ENCODE measurements around the gene CCDC6.

CCDC6 gene

DNA sequence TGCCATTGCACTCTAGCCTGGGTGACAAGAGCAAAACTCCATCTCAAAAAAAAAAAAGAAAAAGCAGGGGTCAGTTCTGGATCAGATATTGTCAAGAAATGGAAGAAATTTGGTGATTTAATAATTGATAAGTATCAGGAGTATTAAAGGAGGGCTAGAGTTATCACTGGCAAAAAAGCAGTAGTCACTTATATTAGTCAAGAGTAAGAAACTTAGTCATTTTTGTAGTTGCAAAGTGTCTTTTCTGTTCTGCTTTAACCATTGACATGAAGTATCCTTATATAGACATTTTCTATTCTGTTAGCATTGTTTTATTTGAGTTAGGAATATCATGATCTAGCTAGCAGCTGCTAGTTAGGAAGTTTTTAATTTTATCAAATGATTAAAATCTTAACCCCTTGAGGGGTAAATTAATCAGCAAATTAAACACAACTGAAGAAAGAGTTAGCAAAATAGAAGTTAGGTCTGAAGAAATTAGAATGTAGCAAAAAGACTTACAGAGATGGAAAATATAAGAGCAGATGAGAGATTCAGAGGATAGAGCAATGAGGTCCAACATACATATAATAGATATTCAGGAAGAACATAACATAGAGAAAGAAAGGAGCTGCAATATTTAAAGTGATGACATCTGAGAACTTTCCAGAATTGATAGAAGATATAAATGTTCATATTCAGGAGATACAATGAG is 7.3 kb upstream of the CCDC6 start:
- DNase-seq (ENCODE audit: low spot score), result no peak
- TF ChIP-seq, protein P1, sequence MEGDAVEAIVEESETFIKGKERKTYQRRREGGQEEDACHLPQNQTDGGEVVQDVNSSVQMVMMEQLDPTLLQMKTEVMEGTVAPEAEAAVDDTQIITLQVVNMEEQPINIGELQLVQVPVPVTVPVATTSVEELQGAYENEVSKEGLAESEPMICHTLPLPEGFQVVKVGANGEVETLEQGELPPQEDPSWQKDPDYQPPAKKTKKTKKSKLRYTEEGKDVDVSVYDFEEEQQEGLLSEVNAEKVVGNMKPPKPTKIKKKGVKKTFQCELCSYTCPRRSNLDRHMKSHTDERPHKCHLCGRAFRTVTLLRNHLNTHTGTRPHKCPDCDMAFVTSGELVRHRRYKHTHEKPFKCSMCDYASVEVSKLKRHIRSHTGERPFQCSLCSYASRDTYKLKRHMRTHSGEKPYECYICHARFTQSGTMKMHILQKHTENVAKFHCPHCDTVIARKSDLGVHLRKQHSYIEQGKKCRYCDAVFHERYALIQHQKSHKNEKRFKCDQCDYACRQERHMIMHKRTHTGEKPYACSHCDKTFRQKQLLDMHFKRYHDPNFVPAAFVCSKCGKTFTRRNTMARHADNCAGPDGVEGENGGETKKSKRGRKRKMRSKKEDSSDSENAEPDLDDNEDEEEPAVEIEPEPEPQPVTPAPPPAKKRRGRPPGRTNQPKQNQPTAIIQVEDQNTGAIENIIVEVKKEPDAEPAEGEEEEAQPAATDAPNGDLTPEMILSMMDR (IDR thresholded peaks at IDR 0.05; ENCODE audit: extremely low read depth, missing control alignments), result no peak

DNA sequence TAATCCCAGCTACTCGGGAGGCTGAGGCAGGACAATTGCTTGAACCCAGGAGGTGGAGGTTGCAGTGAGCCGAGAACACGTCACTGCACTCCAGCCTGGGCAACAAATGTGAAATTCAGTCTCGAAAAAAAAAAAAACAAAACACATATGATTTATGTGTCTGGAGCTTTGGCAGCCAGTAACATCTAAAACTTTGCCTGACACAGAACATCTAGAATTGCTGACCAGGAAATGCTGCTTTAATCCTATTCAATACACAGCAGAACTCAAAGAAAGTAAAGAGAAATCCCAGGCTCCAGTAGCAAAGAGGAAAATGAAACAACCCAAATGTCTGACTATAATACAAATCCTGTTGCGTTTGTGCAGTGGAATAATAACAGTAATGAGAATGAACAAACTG is 4.5 kb upstream of the CCDC6 start:
- DNase-seq (ENCODE audit: low spot score), result no peak
- TF ChIP-seq, protein P1 (IDR thresholded peaks at IDR 0.05; ENCODE audit: extremely low read depth, missing control alignments), result no peak

DNA sequence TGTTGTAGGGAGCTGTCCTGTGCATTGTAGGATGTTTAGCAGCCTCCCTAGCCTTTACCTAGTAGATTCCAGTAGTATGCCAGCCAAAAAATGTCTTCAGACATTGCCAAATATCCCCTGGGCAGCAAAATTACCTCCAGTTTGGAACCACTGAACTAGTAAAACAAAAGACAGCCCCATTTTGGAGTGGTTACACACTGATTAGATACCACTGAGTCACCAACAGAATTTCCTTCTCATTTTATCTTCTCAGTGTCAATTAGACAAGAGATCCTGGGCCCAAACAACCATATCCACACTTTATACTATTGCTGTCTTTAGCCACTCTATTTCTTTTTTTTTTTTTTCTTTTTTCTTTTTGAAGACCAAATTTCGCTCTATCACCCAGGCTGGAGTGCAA is 3.5 kb upstream of the CCDC6 start:
- TF ChIP-seq, protein P1 (IDR thresholded peaks at IDR 0.05; ENCODE audit: extremely low read depth, missing control alignments), result no peak
- DNase-seq (ENCODE audit: low spot score), result no peak

DNA sequence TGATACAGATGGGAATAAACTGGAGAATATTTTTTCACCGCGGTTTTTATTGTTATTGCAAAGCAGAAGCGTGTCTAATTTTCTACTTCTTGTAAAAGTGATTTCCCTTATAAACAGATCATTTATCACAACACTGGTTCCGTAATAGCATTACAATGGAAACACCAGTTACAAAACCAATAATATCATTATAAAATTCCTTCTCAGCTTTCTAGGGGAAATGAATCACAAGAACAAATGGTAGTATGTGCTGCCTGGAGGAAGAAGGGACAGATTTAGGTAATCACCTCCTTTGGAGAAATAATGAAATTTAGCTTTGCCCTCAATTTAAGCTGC is 2.4 kb upstream of the CCDC6 start:
- TF ChIP-seq, protein P1 (IDR thresholded peaks at IDR 0.05; ENCODE audit: extremely low read depth, missing control alignments), result no peak
- DNase-seq (ENCODE audit: low spot score), result no peak

DNA sequence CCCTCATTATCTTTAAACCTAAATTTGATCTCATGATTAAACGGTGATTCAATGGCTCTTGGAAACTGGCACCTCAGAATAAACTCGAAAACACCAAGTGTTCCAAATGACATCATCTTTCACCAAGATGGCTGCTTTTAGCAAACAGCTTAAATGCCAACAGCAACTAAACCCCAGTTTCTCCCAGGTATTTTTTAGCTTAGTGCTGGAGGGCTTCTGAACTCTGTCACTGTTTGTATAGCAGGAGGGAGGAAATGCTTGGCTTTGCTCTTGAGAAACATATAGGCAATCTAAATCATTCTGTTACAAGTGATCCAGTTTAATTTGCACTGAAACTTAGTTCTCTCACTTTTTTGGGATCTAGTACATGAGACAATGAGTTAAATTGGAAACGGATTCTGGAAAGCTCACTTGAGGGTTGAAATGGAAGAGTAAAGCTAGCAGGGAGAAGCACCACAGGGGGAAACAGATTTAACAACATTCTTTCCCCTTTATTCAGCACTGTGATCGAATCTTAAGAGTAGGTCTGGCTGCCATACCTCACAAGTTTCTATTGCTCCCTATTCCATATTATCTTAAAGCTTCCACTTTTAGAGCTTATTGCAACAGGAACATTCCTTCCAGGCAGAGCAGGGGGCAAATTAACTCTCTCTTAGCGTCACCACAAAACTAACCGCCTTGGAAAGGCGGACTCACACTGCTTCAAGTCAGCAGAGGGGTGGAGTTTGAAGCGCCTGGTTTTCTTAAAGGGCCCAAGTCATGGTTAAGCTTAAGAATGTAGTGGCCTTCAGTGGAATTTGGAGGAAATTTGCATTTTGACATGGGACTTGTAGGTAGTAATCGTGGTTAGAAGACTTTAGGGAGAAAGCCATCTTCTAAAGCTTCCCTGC is 1.8 kb upstream of the CCDC6 start:
- TF ChIP-seq, protein P1 (IDR thresholded peaks at IDR 0.05; ENCODE audit: extremely low read depth, missing control alignments), result no peak
- DNase-seq (ENCODE audit: low spot score), result peak; percentile 39

DNA sequence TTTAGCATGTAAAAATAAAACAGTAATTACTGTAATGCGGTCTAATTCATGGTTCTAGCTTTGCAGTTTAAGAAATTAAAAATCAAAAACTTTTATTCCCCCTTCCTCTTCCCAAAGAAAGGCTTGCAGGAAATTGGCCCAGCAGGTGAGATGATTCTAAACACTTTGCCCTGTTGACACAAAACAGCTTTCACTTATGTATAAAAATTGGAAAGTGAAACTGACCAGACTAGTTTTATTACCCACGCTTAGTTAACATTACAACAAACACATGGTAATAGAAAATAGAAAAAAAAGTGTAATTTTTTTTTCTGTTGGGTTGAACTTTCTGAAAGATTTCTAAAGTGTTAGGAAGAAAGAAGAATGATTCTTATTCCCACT is 1.2 kb upstream of the CCDC6 start:
- DNase-seq (ENCODE audit: low spot score), result no peak
- TF ChIP-seq, protein P1 (IDR thresholded peaks at IDR 0.05; ENCODE audit: extremely low read depth, missing control alignments), result no peak

DNA sequence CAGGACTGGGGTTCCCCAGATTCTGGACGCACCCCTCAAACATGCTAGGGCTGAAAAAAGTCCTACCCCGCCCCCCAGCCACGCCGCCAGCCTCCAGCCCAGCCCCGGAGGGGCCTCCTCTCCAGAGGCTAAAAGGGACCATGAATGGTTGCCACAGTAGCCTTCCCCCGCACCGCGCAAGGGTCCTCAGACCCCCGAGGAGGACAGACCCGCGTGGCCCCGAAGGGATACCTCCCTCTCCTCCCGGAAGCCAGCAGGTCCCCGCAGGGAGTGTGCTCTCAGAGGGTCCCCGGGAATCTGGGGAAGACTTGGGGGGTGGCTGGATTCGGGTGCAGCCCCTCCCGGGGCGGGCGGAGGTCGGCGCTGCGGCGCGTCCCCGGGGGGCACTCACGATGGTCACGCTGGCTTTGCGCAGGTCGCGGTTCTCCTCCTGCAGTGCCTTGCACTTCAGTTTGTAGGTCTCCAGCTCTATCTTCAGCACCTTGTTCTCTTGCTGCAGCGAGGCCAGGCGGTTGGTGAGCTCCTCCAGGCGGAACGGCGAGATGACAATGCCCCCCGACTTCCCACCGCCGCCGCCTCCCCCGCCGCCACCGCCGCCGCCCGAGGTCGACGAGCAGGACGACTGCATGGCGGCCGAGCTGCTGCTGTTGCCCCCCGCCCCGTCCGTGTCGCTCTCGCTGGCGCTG is 482 bp downstream of the CCDC6 start:
- TF ChIP-seq, protein P1 (IDR thresholded peaks at IDR 0.05; ENCODE audit: extremely low read depth, missing control alignments), result no peak
- no peak for DNase-seq (ENCODE audit: low spot score)

Measured in GM20000 (cell line).